Measurements from ENCODE around the gene CDIPT.

CDIPT gene

GRCh38 chr16:29811896-29812665 is 50.9 kb downstream of the CDIPT start, which contains the start of gene PRRT2:
TSS of gene PRRT2 (plus strand) at chr16:29812193. CDS start at chr16:29813055, 862 bp downstream.
- CTCF ChIA-PET: interaction anchor here (1.0 to 1.5 kb wide), 2 partner anchors 22 to 36 kb away, joined by 3 to 4 read pairs; no protein-coding TSS in a partner anchor
- TF ChIP-seq, protein P1, sequence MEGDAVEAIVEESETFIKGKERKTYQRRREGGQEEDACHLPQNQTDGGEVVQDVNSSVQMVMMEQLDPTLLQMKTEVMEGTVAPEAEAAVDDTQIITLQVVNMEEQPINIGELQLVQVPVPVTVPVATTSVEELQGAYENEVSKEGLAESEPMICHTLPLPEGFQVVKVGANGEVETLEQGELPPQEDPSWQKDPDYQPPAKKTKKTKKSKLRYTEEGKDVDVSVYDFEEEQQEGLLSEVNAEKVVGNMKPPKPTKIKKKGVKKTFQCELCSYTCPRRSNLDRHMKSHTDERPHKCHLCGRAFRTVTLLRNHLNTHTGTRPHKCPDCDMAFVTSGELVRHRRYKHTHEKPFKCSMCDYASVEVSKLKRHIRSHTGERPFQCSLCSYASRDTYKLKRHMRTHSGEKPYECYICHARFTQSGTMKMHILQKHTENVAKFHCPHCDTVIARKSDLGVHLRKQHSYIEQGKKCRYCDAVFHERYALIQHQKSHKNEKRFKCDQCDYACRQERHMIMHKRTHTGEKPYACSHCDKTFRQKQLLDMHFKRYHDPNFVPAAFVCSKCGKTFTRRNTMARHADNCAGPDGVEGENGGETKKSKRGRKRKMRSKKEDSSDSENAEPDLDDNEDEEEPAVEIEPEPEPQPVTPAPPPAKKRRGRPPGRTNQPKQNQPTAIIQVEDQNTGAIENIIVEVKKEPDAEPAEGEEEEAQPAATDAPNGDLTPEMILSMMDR (IDR thresholded peaks at IDR 0.05; ENCODE audit: control extremely low read depth, extremely low read depth, low read depth, missing control alignments): no peak
- DNase-seq (ENCODE audit: extremely low spot score): peak; percentile 51
- POLR2A ChIA-PET: no interaction called here

GRCh38 chr16:29811170-29811895 is 51.7 kb downstream of the CDIPT start:
- TF ChIP-seq, protein P1 (IDR thresholded peaks at IDR 0.05; ENCODE audit: control extremely low read depth, extremely low read depth, low read depth, missing control alignments): no peak
- POLR2A ChIA-PET: interaction anchor here (0.6 to 2.0 kb wide), 2 partner anchors 10 to 43 kb away, joined by 5 read pairs; no protein-coding TSS in a partner anchor
- CTCF ChIA-PET: interaction anchor here (1.0 kb wide), 1 partner anchor 21 kb away, joined by 3 read pairs; no protein-coding TSS in a partner anchor
- DNase-seq (ENCODE audit: extremely low spot score): peak; percentile 89

DNA sequence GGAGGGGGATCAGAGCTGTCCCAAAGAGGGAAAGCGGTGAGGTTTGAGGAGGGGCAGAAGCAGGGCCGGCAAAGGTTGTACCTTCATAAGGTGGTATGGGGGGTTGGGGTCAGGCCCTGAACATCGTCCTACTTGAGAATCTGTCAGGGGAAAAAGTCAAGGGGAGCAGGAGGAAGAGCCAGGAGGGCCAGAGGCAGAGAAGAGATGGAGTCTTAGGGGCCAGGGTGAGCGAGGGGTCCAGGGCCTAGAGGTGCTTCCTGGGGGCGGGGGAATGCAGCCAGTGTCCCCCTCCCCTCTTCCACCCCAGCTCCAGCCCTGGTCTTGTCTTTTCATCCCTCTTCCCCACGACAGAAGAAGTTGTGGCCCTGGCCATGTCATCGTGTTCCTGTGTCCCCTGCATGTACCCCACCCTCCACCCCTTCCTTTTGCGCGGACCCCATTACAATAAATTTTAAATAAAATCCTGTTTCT is 52.3 kb downstream of the CDIPT start:
- no peak for DNase-seq (ENCODE audit: extremely low spot score)
- POLR2A ChIA-PET: interaction anchor here (0.9 to 2.0 kb wide), 2 partner anchors 10 to 16 kb away, joined by 5 to 9 read pairs; no protein-coding TSS in a partner anchor
- CTCF ChIA-PET: no interaction called here

DNA sequence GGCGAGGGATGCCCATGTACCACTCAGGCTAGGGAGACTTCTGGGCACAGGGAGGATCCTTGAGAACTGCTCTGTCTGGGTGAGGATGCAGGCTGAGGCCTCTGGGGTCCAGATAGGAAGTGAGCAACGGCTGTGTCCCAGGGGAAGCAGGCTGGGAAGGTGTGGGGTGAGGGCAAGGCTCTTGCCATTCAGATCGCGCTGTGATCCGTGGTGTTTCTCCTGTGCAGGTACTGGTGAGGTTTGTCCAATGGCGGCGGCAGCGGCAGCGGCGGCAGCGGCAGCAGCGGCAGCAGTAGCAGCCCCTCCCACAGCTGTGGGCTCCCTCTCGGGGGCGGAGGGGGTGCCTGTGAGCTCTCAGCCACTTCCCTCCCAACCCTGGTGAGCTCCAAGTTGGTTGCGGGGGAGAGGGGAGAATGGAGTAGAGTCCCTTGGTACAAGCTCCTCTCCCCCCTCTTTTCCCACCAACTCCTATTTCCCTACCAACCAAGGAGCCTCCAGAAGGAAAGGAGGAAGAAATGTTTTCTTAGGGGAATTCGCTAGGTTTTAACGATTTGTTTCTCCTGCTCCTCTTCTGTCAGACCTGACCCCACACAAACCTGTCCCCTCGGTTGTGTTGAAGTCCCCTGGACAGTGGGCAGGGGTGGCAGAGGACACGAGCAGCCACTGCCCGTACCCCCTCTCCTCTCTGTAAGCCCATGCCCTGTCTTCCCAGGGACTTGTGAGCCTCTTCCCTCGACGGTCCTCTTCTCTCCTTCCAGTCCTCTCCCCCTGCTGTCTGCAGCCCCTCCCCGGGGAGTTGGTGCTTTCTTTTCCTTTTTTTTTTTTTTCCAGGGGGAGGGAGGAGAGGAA is 53.0 kb downstream of the CDIPT start:
- ChIA-PET CTCF (interaction anchor here (2.7 kb wide), 1 partner anchor 119 kb away, joined by 8 read pairs; no protein-coding TSS in a partner anchor), POLR2A (interaction anchor here (0.9 to 2.0 kb wide), 2 partner anchors 11 to 16 kb away, joined by 5 to 9 read pairs; no protein-coding TSS in a partner anchor)
- TF ChIP-seq, protein P1 (IDR thresholded peaks at IDR 0.05; ENCODE audit: control extremely low read depth, extremely low read depth, low read depth, missing control alignments): no peak
- DNase-seq (ENCODE audit: extremely low spot score): no peak

More for the DNA sequence above, 52.3 kb downstream of the CDIPT start:
- TF ChIP-seq, protein P1 (IDR thresholded peaks at IDR 0.05; ENCODE audit: control extremely low read depth, extremely low read depth, low read depth, missing control alignments): no peak

DNA sequence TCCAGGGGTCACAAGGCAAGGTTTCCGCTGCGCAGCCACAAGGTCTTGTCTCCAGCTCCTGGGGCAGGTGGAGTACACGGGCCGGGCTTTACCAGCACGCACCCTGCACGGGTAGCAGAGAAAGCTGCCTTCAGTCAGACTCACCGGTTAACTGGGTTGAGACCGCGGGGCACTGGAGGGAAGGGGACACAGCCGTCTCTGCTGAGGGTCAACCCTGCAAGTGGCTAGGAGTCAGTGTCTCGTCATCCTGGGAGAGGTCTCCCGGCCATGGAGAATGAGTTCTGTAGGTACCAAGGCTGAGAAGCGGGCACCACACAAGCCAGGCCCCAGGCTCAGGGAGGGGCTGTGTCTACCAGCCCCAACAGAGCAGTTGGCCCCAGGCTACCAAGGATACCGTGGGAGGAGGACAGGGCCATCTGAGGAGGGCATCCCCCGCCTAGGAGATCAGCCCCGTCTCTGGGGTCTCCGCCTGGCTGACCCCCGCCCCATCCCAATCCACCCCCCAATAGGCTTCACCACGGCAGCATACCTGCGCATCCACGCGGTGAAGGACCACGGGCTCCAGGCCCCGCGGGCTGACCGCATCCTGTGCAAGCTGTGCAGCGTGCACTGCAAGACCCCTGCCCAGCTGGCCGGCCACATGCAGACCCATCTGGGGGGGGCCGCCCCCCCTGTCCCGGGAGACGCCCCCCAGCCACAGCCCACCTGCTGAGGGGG is 53.8 kb downstream of the CDIPT start:
- CTCF ChIA-PET: interaction anchor here (1.7 to 3.6 kb wide), 5 partner anchors 8 to 118 kb away, joined by 5 to 39 read pairs (median 8); partner anchors contain the start of genes MVP and PAGR1
- TF ChIP-seq, protein P1 (IDR thresholded peaks at IDR 0.05; ENCODE audit: control extremely low read depth, extremely low read depth, low read depth, missing control alignments): no peak
- POLR2A ChIA-PET: interaction anchor here (2.0 kb wide), 1 partner anchor 12 kb away, joined by 5 read pairs; no protein-coding TSS in a partner anchor
- DNase-seq (ENCODE audit: extremely low spot score): no peak

Measured in GM10248 (cell line).